ENCODE data around the gene HIVEP2. TPM values are rescaled to one million over a fixed set of nuclear protein-coding genes. Genes with fewer than 3 reads are reported as not detected.
"Not testable (repeated sequence)": the region's sequence is repeated elsewhere in the genome, so short reads cannot be mapped to it uniquely, and the experiment has no call there.

Gene HIVEP2
- polyA plus RNA-seq (ENCODE audit: insufficient read length in 10 of 10) = 10 to 100 TPM; 11.7 to 25.4 (median 18.7) TPM
- long read RNA-seq, donor 1, partial matches to known transcripts = 7 of 7 reads
- long read RNA-seq, donor 1, other reads (novel, unspliced or antisense) = 0 of 7 reads
- long read RNA-seq, donor 2 = 0 reads
- long read RNA-seq, donor 3 = 0 reads
- long read RNA-seq, donor 4 = 0 reads
- long read RNA-seq, donor 5, partial matches to known transcripts = 10 of 10 reads
- long read RNA-seq, donor 5, other reads (novel, unspliced or antisense) = 0 of 10 reads
- long read RNA-seq, donor 6 = 0 reads
- long read RNA-seq, donor 7, partial matches to known transcripts = 18 of 18 reads
- long read RNA-seq, donor 7, other reads (novel, unspliced or antisense) = 0 of 18 reads
- long read RNA-seq, donor 8 = 0 reads
- long read RNA-seq, donor 9 = 0 reads

DNA sequence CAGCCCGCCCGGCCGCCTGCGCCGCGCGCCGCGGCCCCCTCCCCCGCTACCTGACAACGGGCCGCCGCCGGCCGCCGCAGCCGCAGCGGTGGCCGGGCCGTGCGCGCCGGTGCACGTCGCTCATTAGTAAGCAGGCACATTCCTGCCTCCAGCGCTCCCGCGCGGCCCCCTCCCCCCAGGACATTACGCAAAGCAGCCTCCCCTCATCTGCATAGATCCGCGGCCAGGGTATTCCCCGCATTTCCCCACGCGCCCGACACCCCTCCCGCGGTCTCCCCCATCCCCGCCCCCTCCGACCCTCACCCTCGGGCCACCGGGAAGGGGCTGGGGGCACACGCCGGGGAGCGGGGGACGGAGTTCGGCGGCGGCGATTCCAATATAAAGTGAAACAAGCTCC is at the start of gene HIVEP2:
HIVEP2 (minus strand) TSS at position 128 of the 397 bp plus-strand sequence. CDS start 170,438 bp downstream, outside the sequence.
- DNase-seq = peak; percentile 76 to 90 (median 87)

DNA sequence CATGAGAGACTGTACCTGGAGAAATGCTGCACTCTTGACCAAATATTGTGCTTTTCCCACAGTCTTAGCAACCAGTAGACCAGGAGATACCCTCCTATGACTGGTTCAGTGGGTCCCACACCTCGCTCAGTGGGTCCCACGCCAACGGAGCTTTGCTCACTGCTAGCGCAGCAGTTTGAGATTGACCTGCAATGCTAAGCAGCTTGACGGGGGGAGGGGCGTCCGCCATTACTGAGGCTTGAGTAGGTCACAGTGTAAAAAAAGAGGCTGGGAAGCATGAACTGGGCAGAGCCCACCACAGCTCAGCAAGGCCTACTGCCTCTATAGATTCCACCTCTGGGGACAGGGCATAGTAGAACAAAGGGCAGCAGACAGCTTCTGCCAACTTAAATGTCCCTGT is 49.0 kb upstream of the HIVEP2 start:
- no peak for DNase-seq

- no peak for DNase-seq
Measured at GRCh38 chr6:142987490-142987889, 42.5 kb upstream of the HIVEP2 start.

- DNase-seq = peak; percentile 65 to 83 (median 75)
Measured at GRCh38 chr6:142985281-142985680, 40.3 kb upstream of the HIVEP2 start.

DNA sequence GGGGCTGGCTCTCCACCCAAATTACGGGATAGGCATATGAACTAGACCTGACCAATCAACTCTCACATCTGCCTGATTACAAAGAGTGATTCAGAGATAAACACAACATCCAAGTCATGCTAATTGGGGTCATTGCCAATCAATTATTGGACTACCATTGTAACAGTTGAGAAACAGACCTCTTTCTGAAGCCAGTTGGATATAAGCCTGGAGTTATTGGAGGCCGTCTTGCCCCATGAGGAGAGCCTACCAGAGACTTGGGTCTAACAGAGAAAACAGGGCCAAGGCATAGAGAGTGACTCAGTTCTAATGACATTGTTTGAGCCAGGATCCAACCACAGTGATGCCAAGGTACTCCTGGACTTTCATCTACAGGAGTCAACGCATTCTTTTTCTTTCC is 39.4 kb upstream of the HIVEP2 start:
- DNase-seq = peak in 2 of 3 donors; percentile 21 to 26

DNA sequence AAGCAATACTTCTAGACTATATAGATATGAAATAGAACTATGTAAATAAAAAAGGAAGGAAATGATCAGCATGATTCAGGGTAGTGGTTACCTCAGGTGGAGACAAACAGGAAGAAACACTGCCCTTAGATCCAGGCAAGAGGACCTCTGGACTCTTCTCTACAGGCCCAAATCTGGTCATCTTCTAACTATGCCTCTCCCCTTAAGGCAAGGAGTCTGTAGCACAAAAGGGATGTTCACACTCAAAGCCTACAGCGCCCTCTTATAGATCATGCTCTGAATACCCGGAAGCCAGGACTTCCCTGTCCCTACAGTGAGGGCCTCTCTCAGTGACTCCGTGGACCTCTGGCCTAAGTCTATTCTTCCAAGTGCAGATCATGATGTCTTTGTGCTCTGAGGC is 30.4 kb upstream of the HIVEP2 start:
- DNase-seq = no peak

DNA sequence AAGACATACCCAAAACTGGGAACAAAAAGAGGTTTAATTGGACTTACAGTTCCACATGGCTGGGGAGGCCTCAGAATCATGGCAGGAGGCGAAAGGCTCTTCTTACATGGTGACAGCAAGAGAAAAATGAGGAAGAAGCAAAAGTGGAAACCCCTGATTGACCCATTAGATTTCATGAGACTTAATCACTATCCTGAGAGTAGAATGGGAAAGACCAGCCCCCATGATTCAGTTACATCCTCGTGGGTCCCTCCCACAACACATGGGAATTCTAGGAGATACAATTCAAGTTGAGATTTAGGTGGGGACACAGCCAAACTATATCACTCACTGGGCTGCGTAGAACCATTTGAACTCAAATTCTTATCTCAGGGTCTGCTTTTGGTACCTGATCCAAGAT is 26.0 kb upstream of the HIVEP2 start:
- DNase-seq = not testable (repeated sequence)

DNA sequence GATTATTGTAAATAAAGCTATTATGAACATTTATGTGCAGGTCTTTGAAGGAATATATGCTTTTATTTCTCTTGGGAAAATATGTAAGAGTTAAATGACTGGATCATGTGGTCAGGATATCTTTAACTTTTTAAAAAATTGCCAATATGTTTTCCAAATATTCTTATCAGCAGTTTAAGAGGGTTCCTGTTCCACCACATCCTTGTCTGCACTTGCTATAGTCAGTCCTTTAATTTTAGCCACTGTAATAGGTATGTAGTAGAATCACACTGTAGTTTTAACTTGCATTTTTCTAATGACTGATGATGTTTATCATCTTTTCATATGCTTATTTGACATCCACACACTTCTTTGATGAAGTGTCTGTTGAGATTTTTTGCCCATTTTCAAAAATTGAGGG is 23.6 kb upstream of the HIVEP2 start:
- no peak for DNase-seq

- no peak for DNase-seq
Measured at GRCh38 chr6:142966294-142966693, 21.3 kb upstream of the HIVEP2 start.

DNA sequence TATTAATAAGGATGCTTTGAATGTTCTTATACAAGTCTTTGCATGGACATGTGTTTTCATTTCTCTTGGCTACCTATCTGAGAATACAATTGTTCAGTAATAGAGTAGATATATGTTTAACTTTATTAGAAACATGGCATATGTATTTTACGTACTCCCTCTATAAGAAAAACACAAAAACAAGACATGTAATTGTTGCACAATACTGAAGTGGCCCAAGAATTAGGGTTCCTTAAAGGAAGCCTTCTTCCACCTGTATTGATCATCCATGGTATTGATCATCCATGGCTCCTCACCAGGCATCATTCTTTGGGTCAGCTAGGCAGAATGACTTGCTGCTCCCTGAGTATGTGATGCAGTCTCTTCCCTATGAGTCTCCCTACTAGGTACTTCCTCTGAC is 20.2 kb upstream of the HIVEP2 start:
- no peak for DNase-seq

GRCh38 chr6:142960098-142960497 is 15.1 kb upstream of the HIVEP2 start:
- DNase-seq = no peak

DNA sequence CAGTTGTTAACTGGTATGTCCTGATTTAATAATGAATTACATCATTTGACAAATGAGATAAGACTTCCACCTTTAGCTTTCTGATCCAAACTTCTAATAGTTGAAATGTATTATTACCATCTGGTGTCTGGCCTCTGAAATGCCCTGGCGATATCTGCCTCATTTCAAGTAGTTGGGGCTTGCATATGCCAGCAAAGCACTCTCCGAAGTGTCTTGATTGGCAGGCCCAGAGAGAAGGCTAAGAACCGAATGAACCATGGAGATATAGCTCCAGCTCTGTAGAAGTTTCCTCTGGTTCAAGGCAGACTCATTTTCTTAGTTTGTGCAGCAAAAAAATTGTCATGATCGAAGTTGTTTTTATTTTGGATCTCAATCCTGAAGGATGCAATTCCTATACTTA is 13.4 kb upstream of the HIVEP2 start:
- DNase-seq = no peak

GRCh38 chr6:142956726-142957125 is 11.8 kb upstream of the HIVEP2 start:
- DNase-seq = no peak

DNA sequence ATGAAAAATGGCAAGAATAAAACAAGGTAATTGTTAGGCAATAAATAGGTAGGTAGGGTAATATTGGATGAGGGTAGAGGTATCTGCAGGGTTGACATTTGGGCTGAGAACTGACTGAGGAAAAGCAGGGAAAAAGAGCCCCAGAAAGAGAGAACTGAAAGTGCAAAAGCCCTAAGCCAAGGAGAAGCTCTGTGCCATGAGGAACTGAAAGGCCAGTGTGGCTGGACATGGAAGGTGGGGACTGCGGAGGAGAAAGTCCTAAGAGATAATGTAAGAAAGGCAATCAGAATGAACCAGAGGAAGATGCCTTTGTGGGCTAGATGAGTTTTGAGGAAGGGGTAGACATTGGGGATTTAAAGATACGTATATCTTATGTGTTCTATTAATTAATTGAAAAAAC is 9.9 kb upstream of the HIVEP2 start:
- no peak for DNase-seq

DNA sequence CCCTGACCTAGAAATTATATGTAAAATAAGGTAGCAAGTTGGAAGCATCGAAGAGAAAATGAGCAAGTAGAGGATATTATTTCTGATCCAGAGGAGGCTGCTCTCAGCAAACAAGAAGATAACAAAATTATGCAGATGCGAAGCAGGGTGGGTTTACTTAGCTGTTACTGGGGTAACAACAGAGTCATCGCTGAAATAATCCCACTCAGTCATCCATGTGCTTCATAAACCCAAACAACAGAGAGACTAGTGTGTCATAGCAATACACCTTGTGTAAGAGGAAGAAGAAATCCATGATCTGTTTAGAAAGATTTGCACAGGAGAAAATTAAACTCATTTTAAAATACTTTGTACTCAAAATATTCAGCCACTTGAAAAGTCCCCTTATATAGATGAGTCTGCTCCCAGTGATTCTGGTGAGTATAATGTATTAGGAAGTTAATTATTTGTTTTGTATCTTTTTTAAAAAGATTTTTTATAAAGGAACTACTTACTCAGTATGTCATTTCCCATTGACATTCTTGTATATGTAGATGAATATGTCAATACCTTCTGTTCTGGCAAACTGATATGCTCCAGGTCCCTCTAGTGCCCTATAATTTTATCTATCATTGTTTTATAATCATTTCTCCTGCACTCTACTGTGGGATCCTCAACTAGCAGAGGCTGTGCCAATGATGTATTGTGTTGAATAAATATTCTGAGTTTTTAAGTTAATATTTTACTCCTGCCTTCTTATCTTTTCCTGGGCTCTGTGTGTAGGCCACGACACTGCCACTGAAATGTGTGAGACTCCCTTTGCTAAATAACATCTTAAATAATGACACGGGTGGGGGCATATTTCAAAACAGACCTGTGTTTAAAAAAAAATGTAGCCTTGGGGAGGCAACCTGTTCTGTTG is 8.6 kb upstream of the HIVEP2 start:
- no peak for DNase-seq

DNA sequence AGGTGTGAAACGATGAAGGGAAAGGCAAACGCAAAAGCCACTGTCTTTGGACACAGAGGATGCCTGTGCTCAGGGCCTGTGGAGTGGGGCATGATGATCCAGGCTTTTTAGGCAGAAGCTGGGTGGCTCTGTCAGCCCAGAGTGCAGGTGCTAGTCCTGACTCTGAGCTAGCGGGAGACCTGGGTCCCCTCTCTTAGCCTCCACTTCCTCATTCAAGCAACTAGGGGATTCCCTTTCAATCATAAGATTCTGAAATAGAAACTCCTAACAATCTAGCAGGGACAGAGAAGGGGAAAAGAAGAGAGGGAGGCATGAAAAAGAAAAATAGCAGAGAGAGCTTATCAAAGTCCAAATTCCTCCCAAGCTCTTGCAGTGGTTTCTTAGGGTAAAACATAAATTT is 7.6 kb upstream of the HIVEP2 start:
- no peak for DNase-seq

DNA sequence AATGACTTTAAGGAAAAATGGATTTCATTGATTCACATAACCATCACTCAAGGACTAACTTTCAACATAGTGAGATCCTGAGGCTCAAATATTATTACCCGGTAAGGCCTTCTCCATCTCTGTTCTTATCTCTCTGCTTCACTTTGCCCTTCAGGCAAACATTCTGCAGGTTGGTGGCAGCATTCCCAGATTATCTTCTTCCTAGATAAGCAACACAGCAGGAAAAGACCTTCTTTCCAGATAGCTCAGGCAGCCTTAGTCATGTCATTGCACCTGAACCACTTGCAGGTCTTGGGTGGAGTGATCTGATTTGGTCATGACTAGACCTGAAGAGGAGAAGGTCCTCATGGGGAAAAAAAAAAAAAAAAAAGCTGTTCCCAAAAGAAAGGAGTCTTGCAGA is 5.3 kb upstream of the HIVEP2 start:
- no peak for DNase-seq

DNA sequence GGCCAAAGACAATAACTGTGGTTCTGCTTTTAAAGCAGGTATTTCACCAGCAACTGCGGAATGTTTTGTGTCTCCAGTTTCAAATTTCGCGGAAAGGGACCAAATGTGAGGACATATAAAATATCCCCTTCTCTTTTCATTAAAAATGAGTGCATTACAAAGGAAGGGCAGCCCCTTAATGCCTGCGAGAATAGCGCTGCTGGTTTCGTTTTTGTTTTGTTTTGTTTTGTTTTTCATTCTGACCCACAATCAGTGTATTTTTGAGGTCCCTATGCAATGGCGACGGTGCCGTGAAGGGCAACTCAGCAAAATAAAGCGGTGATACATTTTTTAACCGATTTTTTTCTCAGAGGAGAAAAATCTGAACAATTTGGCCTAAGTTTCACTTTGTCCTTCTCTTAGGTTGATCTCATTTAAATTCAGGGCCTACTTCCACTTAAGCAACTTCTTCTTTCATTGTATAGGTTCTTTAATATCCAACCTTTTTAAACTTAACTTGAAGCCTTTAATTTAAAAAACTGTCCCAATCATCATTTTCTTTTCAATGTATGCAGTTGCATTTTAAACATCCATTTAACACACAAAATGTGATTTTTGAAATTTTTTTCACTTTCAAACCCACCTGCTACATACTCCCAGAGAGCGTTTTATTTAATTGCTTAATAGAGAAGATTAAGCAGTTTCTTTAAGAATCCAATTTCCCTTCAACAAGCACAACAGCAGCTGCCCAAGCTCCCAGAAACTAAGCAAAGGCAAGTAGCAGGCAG is 2.9 kb upstream of the HIVEP2 start:
- peak in 1 of 3 donors; percentile 91 for DNase-seq

- DNase-seq = peak; percentile 72 to 86 (median 86)
Measured at GRCh38 chr6:142946924-142947713, 2.1 kb upstream of the HIVEP2 start.

GRCh38 chr6:142946181-142946923 is 1.4 kb upstream of the HIVEP2 start:
- DNase-seq = peak; percentile 98 to 99 (median 98)
